ENCODE measurements around the gene ZNF316. TPM values are rescaled to one million over a fixed set of nuclear protein-coding genes. Genes with fewer than 3 reads are reported as not detected.
A peak's percentile ranks its signal among the peaks of the same experiment; 100 is the strongest.

Gene ZNF316
- total and polyA plus RNA-seq, 8 donors: 12.4 to 52.6 (median 17.0) TPM

DNA sequence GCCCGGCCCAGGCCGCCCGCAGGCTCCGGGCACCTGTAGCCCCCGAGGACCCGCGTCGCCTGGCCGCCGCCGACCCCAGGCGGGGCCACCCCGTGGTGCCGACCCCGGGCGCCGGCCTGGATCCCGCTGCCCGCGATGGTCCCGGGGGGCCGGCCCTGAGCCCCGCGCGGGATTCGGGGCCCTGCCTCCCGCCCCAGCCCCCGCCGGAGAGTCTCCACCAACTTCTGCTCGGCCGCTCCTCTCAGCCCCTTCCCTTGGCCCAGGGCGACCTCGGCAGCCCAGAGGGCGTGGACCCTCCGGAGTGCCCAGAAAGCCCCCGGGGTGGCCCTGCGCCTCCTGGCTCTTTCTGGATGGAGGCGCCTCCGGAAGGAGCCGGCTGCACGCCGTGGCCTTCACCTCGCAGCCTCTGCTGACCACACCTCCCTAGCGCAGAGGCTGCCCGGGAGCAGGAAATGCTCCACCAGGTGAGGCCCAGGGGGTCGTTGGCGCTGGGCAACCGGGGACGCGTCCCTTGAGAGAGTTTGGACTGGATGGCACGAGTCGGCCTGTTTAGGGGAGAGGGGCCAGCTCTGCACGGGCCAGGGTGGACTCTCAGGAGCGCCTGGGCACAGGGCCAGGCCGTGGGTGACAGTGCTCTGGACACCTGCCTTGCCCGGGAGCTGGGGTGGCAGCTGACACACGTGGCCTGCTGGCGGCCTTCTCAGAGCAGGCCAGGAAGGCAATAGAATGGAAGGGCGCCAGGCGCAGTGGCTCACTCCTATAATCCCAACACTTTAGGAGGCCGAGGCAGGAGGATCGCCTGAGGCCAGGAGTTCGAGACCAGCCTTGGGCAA lies 21.2 kb upstream of the ZNF316 start:
- no peaks in the 10 kb centered on the region for H3K9me3 ChIP-seq
- FAIRE-seq: no peak

DNA sequence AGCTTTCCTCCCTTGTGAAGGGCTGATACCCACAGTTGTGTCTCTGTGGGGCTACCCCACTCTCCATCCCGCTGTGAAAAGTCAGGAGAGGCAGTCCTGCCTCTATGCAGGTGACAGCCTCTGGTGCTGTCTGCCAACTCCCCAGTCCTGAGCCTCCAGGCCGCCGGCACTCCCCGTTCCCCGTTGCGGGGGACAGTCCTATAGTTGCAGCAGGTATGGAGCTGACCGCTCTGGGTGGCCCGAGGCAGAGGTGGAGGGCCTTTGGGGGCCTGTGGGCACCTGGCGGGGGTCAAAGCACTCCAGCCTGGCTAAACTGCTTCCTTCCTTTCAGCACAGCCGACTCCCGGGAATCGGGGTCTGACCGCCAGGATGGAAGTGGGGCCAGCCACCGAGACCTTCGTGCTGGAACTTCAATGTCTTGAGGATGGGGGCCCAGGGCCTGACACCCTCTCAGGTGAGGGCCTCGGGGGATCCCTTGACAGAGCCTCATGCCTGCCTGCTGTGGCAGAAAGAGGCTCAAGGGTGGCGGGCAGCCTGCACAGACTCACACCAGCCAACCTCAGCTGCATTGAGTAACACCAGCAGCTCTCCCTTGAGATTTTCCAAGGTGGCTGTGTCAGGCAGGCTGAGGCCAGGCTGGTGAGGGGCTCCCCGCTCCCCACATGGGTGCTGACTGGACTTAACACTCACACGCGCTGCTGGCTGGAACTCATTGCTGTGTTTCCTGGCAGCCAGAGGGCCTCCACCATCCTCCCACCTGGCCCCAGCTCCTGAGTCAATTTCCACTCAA lies 20.1 kb upstream of the ZNF316 start:
- no peak overlapping the region for H3K4me3 ChIP-seq
- no peaks in the 10 kb centered on the region for H3K9me3 ChIP-seq
- H3K27me3 ChIP-seq: no peaks in the 10 kb centered on the region
- H3K27ac ChIP-seq: no peak overlapping the region
- H3K4me1 ChIP-seq: no peaks in the 10 kb centered on the region
- WGBS, 2 donors: 87 to 91% methylated on average over 19 to 20 of the region's 20 CpGs
- H3K36me3 ChIP-seq: peaks cover 0 to 8% (median 0%) of the 10 kb centered on the region in 3 donors
- DNase-seq (peak in 1 of 6 donors; percentile 73), ATAC-seq (no peak), FAIRE-seq (no peak)
- intact Hi-C loops (cut with DNase I): no loop called here
- TF ChIP-seq, protein P1, sequence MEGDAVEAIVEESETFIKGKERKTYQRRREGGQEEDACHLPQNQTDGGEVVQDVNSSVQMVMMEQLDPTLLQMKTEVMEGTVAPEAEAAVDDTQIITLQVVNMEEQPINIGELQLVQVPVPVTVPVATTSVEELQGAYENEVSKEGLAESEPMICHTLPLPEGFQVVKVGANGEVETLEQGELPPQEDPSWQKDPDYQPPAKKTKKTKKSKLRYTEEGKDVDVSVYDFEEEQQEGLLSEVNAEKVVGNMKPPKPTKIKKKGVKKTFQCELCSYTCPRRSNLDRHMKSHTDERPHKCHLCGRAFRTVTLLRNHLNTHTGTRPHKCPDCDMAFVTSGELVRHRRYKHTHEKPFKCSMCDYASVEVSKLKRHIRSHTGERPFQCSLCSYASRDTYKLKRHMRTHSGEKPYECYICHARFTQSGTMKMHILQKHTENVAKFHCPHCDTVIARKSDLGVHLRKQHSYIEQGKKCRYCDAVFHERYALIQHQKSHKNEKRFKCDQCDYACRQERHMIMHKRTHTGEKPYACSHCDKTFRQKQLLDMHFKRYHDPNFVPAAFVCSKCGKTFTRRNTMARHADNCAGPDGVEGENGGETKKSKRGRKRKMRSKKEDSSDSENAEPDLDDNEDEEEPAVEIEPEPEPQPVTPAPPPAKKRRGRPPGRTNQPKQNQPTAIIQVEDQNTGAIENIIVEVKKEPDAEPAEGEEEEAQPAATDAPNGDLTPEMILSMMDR (IDR thresholded peaks at IDR 0.05): no peak

More for the DNA sequence above, 21.2 kb upstream of the ZNF316 start:
- DNase-seq (peak; percentile 51 to 90 (median 72)), ATAC-seq (peak; percentile 82 to 88 (median 83))
- peak overlapping the region in 2 of 4 donors; percentile 10 to 15 for H3K27ac ChIP-seq
- intact Hi-C loops (cut with DNase I): no loop called here
- TF ChIP-seq, protein P1 (IDR thresholded peaks at IDR 0.05): no peak
- H3K4me1 ChIP-seq: no peaks in the 10 kb centered on the region
- no peaks in the 10 kb centered on the region for H3K27me3 ChIP-seq
- H3K36me3 ChIP-seq: no peaks in the 10 kb centered on the region
- WGBS, 2 donors: 5 to 8% methylated on average over 36 to 63 of the region's 63 CpGs
- peak overlapping the region; percentile 55 to 69 (median 65) for H3K4me3 ChIP-seq

DNA sequence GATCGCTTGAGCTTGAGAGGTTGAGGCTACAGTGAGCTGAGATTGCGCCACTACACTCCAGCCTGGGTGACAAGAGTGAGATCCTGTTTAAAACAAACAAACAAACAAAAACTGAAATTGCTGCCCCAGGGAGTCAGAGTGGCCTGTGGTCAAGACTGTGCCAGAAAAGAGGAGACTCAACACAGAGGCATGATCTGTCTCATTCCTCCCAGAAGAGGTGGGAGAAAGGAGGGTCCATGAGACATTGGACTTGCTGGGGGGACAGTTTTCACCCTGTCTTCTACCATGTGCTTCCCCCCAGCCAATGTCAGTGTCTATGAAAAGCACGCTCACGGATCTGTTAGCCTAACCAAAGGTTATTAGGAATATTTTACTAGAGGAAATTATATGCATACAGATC lies 18.5 kb upstream of the ZNF316 start:
- no peak for ATAC-seq
- no peak overlapping the region for H3K4me3 ChIP-seq
- no peak overlapping the region for H3K27ac ChIP-seq
- no peaks in the 10 kb centered on the region for H3K27me3 ChIP-seq
- DNase-seq: no peak
- WGBS, 2 donors: 72 to 81% methylated on average over 4 of the region's 4 CpGs
- H3K9me3 ChIP-seq: no peaks in the 10 kb centered on the region
- TF ChIP-seq, protein P1 (IDR thresholded peaks at IDR 0.05): no peak
- peaks cover 0 to 8% (median 0%) of the 10 kb centered on the region in 3 donors for H3K36me3 ChIP-seq
- intact Hi-C loops (cut with DNase I): no loop called here
- no peaks in the 10 kb centered on the region for H3K4me1 ChIP-seq
- FAIRE-seq: no peak

DNA sequence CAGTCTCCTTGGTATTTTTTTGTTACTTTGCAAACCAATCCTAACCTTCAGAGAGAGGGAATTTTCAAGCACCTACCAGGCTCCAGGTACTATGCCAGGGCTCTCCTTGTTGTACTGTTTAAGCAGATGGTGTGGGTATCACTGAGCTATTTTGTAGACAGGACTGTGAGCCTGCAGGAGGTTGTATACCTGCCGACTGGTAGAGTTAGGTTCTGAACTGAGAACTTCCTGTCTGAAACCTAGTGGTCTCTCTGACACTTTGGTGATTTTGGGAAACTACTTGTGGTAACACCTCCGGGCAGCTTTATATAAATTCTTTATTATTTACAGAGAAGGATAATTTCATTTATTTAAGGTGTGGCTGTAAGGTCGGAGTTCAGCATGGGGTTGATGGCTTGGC lies 17.2 kb upstream of the ZNF316 start:
- DNase-seq (no peak), ATAC-seq (no peak), FAIRE-seq (no peak)
- TF ChIP-seq, protein P1 (IDR thresholded peaks at IDR 0.05): no peak
- no peak overlapping the region for H3K4me3 ChIP-seq
- no peaks in the 10 kb centered on the region for H3K27me3 ChIP-seq
- H3K4me1 ChIP-seq: no peaks in the 10 kb centered on the region
- WGBS, 2 donors: 78 to 81% methylated on average over 3 of the region's 3 CpGs
- intact Hi-C loops (cut with DNase I): no loop called here
- H3K36me3 ChIP-seq: peaks cover 0 to 8% (median 0%) of the 10 kb centered on the region in 3 donors
- no peak overlapping the region for H3K27ac ChIP-seq
- H3K9me3 ChIP-seq: no peaks in the 10 kb centered on the region

Data from pancreas (tissue), 10 donors.